Smooth muscle cell of the brain vasculature (primary cell): Measurements from ENCODE around the gene UTP14C.
"Not testable (repeated sequence)": the region's sequence is repeated elsewhere in the genome, so short reads cannot be mapped to it uniquely, and the experiment has no call there.

ENCODE experiments used
- DNase-seq: peaks from one replicate; pipeline ENCODE4 v3.0.0-alpha.2; 2012; ENCODE audit warnings: low read depth, low spot score

Gene UTP14C

DNA sequence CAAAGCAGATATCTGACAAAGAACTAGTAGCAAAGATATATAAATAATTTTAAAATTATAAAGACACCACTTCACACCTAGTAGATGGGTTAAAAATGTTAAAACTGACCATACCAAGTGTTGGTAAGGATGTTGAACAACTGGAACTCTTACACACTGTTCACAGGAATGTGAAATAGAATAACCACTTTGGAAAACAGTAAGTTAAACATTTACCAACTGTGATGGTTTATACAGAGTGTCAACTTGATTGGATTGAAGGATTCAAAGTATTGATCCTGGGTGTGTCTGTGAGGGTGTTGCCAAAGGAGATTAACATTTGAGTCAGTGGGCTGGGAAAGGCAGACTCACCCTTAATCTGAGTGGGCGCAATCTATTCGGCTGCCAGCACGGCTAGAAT is 19.2 kb downstream of the UTP14C start:
- DNase-seq: no peak

DNA sequence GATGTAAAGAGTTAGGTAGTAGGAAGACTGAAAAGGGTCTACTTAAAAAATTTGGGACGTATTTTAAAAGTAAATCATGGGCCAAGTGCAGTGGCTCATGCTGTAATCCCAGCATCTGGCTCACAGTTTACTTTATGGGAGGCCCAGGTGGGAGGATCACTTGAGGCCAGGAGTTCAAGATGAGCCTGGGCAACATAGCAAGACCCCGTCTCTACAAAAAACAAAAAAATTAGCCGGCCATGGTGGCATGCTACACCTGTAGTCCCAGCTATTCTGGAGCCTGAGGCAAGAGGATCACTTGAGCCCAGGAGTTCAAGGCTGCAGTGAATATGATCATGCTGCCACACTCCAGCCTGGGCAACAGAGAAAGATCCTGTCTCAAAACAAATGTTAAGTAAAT is 23.0 kb downstream of the UTP14C start:
- no peak for DNase-seq

DNA sequence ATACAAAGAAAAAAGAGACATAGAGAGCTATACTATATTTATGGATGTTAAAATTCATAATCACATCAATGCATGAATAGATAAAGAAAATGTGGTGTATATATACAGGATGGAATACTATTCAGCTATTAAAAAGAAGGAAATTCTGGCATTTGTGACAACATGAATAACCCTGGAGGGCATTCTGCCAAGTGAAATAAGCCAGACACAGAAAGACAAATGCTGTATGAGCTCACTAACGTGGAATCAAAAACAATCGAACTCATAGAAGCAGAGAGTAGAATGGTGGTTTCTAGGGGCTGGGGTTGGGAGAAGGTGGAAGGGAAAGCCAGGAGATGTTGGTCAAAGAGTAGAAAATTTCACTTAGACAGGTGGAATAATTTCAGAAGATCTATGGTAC is 24.0 kb downstream of the UTP14C start:
- DNase-seq: no peak

GRCh38 chr13:52051400-52051799 is 26.9 kb downstream of the UTP14C start:
- DNase-seq: no peak

DNA sequence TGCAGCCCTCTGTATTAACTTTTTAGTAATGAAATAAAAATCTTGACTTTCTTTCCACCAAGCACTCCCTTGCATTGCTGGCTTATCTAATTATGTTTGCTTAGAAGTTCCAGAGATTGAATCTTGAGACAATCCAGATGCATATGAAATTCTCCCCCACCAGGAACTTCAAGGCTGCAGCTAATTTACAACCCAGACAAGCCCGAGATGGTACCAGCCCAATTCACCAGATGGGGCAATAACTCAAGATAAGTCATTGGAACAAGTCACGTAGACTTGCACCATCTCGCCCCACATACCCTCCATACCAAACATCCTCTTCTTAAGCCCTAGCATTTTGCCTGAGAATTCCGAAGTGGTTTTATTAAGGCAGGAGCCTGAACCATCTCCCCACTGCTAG is 29.0 kb downstream of the UTP14C start:
- no peak for DNase-seq

- DNase-seq: not testable (repeated sequence)
Measured at GRCh38 chr13:52061064-52061463, 36.6 kb downstream of the UTP14C start.

DNA sequence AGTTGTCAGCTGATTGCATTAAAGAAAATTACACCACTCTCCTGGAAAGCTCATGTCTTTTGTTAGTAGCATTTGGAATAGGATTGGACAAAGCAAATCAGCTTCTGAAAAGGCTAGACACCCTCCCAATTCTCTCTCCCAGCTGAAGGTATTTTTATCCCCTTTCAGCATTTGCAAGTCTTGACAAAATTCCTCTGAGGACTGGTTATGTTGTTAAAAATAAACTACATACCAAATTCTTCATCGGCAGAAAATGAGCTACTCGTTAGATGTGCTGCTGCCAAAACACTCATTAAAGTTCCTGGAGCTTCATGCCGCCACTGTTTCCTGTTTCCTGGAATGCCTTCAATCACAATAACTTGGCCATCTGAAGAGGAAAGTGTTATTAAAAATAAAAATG is 37.1 kb downstream of the UTP14C start:
- DNase-seq: no peak

DNA sequence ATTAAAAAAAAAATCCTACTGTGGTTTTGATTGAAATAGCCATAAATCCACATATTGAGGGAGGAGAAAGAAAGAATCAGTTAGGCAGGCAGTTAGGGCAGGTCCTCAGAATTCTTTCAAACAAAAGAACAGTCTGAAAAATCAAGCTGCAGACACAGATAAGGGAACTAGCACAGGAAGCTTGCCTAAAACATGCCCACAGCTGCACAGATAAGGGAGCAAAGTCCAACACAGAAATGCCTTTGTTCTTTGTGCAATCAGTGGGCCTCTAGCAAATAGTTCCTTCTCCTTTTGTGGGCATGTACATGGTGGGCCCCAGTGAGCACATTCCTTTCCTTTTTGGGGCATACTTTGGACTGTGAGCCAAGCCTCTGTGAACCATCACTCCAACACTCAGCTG is 42.7 kb downstream of the UTP14C start:
- DNase-seq: no peak

DNA sequence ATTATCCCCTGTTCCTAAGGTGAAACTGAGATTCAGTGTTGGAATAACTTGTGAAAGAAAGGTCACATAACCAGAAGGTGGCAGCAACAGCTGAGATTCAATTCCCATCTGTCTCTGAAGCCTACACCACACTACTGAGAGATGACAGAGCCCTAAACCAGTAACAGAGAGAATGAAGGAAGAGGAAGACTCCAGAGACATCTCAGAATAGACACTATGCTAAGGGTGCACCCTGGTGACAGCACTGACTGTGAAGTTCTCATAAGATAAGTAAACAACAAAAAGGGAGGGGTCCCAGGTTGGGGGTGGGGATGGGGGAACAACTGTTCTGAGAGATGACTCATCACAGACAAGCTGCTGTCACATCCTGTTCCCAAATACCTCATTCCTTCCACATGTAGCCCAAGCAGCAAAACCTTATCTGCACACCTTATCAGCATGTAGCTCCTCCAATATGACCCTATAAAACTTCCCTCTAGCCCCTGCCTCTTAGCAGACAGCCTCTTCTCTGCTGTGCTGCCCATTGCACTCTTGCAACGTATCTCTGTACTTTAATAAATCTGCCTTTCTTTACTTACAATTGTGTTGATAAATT is 46.5 kb downstream of the UTP14C start:
- no peak for DNase-seq
